Heart left ventricle (tissue), 16 donors: ENCODE measurements around the gene UBE3A. TPM values are rescaled to one million over a fixed set of nuclear protein-coding genes. Genes with fewer than 3 reads are reported as not detected.
A peak's percentile ranks its signal among the peaks of the same experiment; 100 is the strongest.

Experiments
- ATAC-seq, 4 donors: fragments of 200-7000 bp; cut with Tn5 transposase; one replicate each; pipeline ENCODE4 v1.9.1; 2020 to 2022; ENCODE audit warnings: moderate library complexity in 4 of 4, mild to moderate bottlenecking in 3 of 4, moderate number of reproducible peaks in 1 of 4
- DNase-seq, 5 donors: peaks; one replicate each; pipeline ENCODE4 v3.0.0-alpha.2; 2020
- H3K27ac ChIP-seq, 12 donors: fragments of 200-600 bp; sonication (generic) in 4 of 12; one replicate each; pipeline versions ENCODE4 v1.5.0 to v1.8.0; 2016 to 2022; ENCODE audit warnings: mild to moderate bottlenecking in 2 of 12
- H3K27me3 ChIP-seq, 9 donors: fragments of 200-600 bp; sonication (generic) in 2 of 9; one replicate each; pipeline versions ENCODE4 v1.5.1 to v1.8.0; 2016 to 2022; ENCODE audit warnings: mild to moderate bottlenecking in 3 of 9
- H3K36me3 ChIP-seq, 9 donors: fragments of 200-600 bp; sonication (generic) in 2 of 9; one replicate each; pipeline versions ENCODE4 v1.5.0 to v1.8.0; 2018 to 2022; ENCODE audit warnings: mild to moderate bottlenecking in 2 of 9
- H3K4me1 ChIP-seq, 12 donors: fragments of 200-600 bp; sonication (generic) in 4 of 12; one replicate each; pipeline versions ENCODE4 v1.5.0 to v1.8.0; 2016 to 2022; ENCODE audit warnings: mild to moderate bottlenecking in 3 of 12
- H3K4me3 ChIP-seq, 12 donors: fragments of 200-600 bp; sonication (generic) in 4 of 12; one replicate each; pipeline versions ENCODE4 v1.5.0 to v1.8.0; 2017 to 2022; ENCODE audit warnings: mild to moderate bottlenecking in 9 of 12, moderate library complexity in 4 of 12
- H3K9me3 ChIP-seq, 12 donors: fragments of 200-600 bp; sonication (generic) in 4 of 12; one replicate each; pipeline versions ENCODE4 v1.5.0 to v1.8.0; 2016 to 2022; ENCODE audit warnings: mild to moderate bottlenecking in 1 of 12
- POLR2A ChIP-seq, 2 donors: fragments of 450-650 bp; IDR thresholded peaks; one replicate each; pipeline ENCODE4 v1.6.1; 2017; ENCODE audit warnings: antibody characterized with exemption in 2 of 2, mild to moderate bottlenecking in 2 of 2, moderate library complexity in 2 of 2
- WGBS, 4 donors: extraction: QIAGEN DNeasy Blood & Tissue Kit in 2 of 4; methylation state at CpG; one replicate each; pipeline versions ENCODE4 v1.1.5 to v1.1.7; 2013 to 2018; 5-methylcytosine and 5-hydroxymethylcytosine counted together
- intact Hi-C, 10 donors: fragments of 100-400 bp; cut with DNase I; formaldehyde crosslinking; loops; one replicate each; pipeline versions ENCODE4 v1.11.1 to v1.14.2; 2022
- polyA plus RNA-seq, 2 donors: library from polyadenylated mRNA; stranded (reverse); fragments of 200-250 nt; gene quantifications; one replicate each; pipeline ENCODE4 v1.2.3, GENCODE V29; 2013
- total RNA-seq, 9 donors: library from RNA; depleted of rRNA in 2 of 9; stranded (reverse); fragments of >200 nt in 2 of 9; fragmentation: NEBNext Ultra II Directional in 3 of 9; extraction: Animal tissue kit (Norgen Biotek cat#: 25700) in 3 of 9; gene quantifications; one replicate each; pipeline versions ENCODE4 v1.1.0 to v1.2.4, GENCODE V29; 2016 to 2023
- TF ChIP-seq, protein P1 (sequence below), 12 donors: fragments of 200-600 bp; sonication (generic) in 4 of 12; IDR thresholded peaks; one replicate each; pipeline versions ENCODE4 v1.5.0 to v1.8.0; 2018 to 2022; ENCODE audit warnings: antibody characterized with exemption in 12 of 12, mild to moderate bottlenecking in 5 of 12
- donor health status: ischemic (EF 13 %, LVEDD 7.1; RV severe dilation, severe dysfunction).
- donor health status: healthy with polysubstance abuse.
- donor health status: DM: no; HTN: yes; CAD: no.
- donor health status: DM: no; HTN: no; CAD: no.
- donor health status: ischemic (EF 25% LVEDD 6.9; RV normal size, moderate dysfunction).
- donor health status: ischemic (EF 25% LVEDD 5.7; RV mildly dilated, moderate dysfunction).
- donor health status: healthy.
- donor health status: DM: yes; HTN: yes; CAD: no.
- donor health status: ischemic (EF 35%, LVEDD 5.7; RV mildly dilated, moderate dysfunction).
- donor health status: nonischemic (EF 11% LVEDD 7.7; RV severe dilation, severe dysfunction).
- donor health status: DM: yes; HTN: yes; CAD: no.
- donor health status: PGD.
- donor health status: ischemic (EF 29% LVEDD 5.4; RV normal size, mild dysfunction).
- donor health status: nonischemic (EF 23%, LVEDD 6.1; RV moderate dilation, normal function).

UBE3A gene
- total and polyA plus RNA-seq, 11 donors = 34.6 to 140 (median 103) TPM

GRCh38 chr15:25325187-25325586 is 113.6 kb downstream of the UBE3A start:
- Histone ChIP-seq H3K27me3 (no peaks in the 10 kb centered on the region), H3K4me3 (no peak overlapping the region), H3K4me1 (peaks cover 0 to 5% (median 0%) of the 10 kb centered on the region in 12 donors), H3K36me3 (peaks cover 0 to 5% (median 0%) of the 10 kb centered on the region in 9 donors), H3K27ac (no peak overlapping the region), H3K9me3 (peaks cover 0 to 18% (median 3%) of the 10 kb centered on the region in 12 donors)
- no peak for TF ChIP-seq POLR2A (IDR thresholded peaks at IDR 0.05)
- TF ChIP-seq, protein P1, sequence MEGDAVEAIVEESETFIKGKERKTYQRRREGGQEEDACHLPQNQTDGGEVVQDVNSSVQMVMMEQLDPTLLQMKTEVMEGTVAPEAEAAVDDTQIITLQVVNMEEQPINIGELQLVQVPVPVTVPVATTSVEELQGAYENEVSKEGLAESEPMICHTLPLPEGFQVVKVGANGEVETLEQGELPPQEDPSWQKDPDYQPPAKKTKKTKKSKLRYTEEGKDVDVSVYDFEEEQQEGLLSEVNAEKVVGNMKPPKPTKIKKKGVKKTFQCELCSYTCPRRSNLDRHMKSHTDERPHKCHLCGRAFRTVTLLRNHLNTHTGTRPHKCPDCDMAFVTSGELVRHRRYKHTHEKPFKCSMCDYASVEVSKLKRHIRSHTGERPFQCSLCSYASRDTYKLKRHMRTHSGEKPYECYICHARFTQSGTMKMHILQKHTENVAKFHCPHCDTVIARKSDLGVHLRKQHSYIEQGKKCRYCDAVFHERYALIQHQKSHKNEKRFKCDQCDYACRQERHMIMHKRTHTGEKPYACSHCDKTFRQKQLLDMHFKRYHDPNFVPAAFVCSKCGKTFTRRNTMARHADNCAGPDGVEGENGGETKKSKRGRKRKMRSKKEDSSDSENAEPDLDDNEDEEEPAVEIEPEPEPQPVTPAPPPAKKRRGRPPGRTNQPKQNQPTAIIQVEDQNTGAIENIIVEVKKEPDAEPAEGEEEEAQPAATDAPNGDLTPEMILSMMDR (IDR thresholded peaks at IDR 0.05) = no peak
- WGBS, 4 donors = 20 to 62% (median 47%) methylated on average over 1 of the region's 1 CpG
- ATAC-seq (no peak), DNase-seq (no peak)
- intact Hi-C loops = no loop called here

DNA sequence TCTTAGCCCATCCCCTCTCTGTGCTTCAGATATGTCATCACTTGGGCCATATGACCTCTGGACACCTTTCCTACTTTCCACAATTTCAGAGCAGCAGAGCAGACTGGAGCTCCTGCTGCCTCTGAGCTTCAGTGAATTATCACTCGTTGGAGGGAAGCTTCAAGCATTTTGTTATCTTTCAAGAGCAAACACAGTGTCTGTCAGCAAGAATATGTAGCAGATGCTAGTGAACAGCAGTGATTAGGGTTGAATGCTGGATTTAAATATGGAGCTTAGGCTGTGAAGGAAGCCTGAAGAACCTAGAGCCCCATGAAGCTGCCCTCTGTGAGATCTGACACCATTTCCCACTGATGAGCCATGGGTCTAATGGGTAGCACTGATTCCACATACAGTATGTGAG is 115.4 kb downstream of the UBE3A start:
- H3K27me3 ChIP-seq = no peaks in the 10 kb centered on the region
- WGBS, 4 donors = 18 to 50% (median 32%) methylated on average over 1 of the region's 1 CpG
- peaks cover 0 to 5% (median 0%) of the 10 kb centered on the region in 12 donors for H3K4me1 ChIP-seq
- H3K36me3 ChIP-seq = peaks cover 0 to 5% (median 0%) of the 10 kb centered on the region in 9 donors
- TF ChIP-seq, protein P1 (IDR thresholded peaks at IDR 0.05) = no peak
- no peak for TF ChIP-seq POLR2A (IDR thresholded peaks at IDR 0.05)
- no peak overlapping the region for H3K27ac ChIP-seq
- DNase-seq (no peak), ATAC-seq (no peak)
- H3K9me3 ChIP-seq = peaks cover 0 to 33% (median 3%) of the 10 kb centered on the region in 12 donors
- intact Hi-C loops = no loop called here
- H3K4me3 ChIP-seq = no peak overlapping the region

DNA sequence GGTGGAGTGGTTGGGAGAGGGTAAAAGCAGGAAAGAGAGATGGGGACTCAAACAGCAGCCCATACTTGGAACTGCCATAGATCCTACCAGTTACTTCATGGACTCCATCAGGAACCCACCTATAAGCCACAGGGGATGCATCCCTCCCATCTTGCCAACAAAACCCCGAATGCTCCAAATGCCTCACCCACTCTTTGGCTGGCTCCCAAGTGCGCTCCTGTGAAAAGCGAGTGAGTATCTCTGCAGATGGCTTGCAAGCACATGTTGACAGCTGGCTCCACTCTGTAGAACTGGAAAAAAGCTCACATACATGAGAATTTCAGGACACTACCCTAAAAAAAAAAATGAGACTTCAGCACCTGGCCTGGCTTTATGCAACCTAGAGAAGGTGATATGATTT is 151.0 kb downstream of the UBE3A start:
- intact Hi-C loops = no loop called here
- Histone ChIP-seq H3K9me3 (peaks cover 0 to 36% (median 4%) of the 10 kb centered on the region in 12 donors), H3K36me3 (no peaks in the 10 kb centered on the region), H3K4me3 (no peak overlapping the region), H3K4me1 (no peaks in the 10 kb centered on the region), H3K27me3 (no peaks in the 10 kb centered on the region), H3K27ac (no peak overlapping the region)
- TF ChIP-seq, protein P1 (IDR thresholded peaks at IDR 0.05) = no peak
- no peak for TF ChIP-seq POLR2A (IDR thresholded peaks at IDR 0.05)
- ATAC-seq (no peak), DNase-seq (peak in 1 of 5 donors; percentile 18)
- 53 to 79% (median 71%) methylated on average over 3 of the region's 3 CpGs for WGBS, 4 donors
